HG02943 (cell line): ENCODE results near the gene ARVCF.

ENCODE experiments used
- ATAC-seq: cut with Tn5 transposase; IDR thresholded peaks from one replicate; pipeline ENCODE4 v1.9.1; 2021; ENCODE audit warnings: mild to moderate bottlenecking, low read depth, moderate library complexity; ENCODE audit not compliant: unreplicated experiment

Gene ARVCF, protein sequence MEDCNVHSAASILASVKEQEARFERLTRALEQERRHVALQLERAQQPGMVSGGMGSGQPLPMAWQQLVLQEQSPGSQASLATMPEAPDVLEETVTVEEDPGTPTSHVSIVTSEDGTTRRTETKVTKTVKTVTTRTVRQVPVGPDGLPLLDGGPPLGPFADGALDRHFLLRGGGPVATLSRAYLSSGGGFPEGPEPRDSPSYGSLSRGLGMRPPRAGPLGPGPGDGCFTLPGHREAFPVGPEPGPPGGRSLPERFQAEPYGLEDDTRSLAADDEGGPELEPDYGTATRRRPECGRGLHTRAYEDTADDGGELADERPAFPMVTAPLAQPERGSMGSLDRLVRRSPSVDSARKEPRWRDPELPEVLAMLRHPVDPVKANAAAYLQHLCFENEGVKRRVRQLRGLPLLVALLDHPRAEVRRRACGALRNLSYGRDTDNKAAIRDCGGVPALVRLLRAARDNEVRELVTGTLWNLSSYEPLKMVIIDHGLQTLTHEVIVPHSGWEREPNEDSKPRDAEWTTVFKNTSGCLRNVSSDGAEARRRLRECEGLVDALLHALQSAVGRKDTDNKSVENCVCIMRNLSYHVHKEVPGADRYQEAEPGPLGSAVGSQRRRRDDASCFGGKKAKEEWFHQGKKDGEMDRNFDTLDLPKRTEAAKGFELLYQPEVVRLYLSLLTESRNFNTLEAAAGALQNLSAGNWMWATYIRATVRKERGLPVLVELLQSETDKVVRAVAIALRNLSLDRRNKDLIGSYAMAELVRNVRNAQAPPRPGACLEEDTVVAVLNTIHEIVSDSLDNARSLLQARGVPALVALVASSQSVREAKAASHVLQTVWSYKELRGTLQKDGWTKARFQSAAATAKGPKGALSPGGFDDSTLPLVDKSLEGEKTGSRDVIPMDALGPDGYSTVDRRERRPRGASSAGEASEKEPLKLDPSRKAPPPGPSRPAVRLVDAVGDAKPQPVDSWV

DNA sequence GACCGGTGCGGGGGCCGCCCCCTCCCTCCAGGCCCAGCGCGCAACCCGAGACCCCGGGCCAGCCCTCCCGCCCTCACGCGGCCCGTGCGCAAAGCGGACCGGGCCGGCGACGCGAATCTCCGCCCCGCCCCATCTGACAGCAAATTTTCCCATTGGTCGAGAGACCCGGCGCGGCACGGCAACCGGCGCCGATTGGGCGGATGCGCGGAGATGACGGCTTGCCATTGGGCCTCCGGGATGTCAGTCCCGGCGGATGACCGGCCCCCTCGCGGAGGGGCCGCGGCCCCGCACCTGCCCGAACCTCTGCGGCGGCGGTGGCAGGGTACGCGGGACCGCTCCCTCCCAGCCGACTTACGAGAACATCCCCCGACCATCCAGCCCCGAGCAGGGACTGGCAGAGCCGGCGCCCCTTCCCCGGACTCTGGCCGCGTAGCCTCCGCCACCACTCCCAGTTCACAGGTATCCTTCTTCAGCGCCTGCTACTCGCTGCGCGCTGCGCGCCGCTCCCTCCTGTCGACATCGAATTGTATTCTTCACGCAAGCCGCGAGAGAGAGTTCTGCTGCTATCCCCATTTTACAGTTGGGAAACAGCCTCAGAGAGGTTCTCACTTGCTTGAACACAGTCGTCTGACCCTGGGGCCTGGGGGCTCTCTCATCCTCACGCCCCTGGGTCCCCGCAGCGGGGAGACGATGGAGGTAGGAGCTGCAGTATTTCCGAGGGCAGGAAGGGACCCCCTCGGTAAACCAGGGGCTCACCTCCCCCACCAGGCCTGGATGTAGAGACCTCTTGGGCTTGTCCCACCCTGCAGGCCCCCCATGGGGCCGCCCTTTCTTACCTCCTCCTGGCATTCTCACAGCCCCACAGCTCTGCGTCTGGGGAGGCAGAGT lies at the start of gene ARVCF:
Gene ARVCF, minus strand, starts transcription at position 90 of the 888 bp plus-strand sequence. CDS start 26,029 bp downstream, outside the sequence.
- ATAC-seq, result no peak

DNA sequence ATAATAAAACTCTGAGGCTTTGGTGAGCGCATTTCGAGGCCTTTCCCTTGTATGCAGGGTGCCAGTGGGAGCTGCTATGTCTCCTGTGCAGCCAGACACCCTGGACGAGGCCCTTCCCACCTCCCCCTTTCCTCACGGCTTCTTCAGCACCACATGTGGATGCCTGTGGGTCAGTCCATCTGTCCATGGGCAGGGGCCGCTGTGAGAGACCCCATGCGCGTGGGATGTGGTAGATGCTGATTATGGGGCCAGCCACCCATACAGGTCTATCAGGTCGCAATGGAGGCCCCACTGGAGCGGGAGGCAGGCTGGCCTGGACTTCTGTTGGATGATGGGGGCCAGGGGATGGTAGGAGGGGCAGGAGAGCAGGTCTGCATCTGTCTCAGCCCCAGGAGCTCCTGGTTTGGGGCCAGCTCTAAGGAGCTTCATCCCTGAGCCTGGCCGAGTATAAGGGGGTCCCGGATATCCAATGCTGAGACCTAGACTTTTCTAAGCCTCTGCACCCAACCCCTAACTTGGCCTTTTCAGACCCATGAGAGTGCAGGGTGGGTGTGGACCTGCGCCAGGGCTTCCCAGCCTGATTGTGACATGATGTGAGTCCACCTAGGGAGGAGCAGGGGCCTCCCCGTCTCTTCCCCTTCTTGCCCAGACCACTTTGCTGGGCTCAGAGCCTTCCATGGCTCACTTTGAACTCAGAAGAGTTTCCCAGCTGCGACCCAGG lies 49.4 kb upstream of the ARVCF start:
- ATAC-seq, result no peak

DNA sequence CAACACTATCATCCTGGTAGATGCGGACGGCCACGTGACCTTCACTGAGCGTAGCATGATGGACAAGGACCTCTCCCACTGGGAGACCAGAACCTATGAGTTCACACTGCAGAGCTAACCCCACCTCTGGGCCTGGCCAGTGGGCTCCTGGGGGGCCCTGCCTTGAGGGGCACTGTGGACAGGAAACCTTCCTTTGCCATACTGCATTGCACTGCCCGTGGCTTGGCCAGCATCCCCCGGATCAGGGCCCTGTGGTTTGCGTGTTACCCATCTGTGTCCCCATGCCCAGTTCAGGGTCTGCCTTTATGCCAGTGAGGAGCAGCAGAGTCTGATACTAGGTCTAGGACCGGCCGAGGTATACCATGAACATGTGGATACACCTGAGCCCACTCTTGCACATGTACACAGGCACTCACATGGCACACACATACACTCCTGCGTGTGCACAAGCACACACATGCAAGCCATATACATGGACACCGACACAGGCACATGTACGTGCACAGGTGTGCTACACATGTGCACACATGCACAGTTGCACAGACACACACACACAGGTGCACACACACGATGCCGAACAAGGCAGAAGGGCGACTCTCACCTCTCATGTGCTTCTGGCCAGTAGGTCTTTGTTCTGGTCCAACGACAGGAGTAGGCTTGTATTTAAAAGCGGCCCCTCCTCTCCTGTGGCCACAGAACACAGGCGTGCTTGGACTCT lies 48.1 kb upstream of the ARVCF start:
- no peak for ATAC-seq

DNA sequence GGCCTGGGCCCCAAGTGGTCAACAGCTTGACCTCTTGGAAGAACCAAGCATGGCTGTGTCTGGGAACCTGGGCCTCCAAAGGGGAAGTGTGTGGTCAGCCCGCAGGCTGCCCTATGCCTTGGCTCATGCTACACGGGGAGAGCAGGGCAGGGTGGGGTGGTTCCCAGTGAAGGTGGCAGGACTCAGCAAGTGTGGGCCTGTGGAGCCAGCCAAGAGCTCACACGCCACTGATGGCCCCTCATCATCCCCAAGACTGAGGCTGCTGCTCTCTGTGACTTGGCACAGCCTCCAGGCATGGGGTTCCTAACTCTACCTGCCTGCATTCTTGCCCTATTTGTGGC lies 47.5 kb upstream of the ARVCF start:
- ATAC-seq, result no peak

DNA sequence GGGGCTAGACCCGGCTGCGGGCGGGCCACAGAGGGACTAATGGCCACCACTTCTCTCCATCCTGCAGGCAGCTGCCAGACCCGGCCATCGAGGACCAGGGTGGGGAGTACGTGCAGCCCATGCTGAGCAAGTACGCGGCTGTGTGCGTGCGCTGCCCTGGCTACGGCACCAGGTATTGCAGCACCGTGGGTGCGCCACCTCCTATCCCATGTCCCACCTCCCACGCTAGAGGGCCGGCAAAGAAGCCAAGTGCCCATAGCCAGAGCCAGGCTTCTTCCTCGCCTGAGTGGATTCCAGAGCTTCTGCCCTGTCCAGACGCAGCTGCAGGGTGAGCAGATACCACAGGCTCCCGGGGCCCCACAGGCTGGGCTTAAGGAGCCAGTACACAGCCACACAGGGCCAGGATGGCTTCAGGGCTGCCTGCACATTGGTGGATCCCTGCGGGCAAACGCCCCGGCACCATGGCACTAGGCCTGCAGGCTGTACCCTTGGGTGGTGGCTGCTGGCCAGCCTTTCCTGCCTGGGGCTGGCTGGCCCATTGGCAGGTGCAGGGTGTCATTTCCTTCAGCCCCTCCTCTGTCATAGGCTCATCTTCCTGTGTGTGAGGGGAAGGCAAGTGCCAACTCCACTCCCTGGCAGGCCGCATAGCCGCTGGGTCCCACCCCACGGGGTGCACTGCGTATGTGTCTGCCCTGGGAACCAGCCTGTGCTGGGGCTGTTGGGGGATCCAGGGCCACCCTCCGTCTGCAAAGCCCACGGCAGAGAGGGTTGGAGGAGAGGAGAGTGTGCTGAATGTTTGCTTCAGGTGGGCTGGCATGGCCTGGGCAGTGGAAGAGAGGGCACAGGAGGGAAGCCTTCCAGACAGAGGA lies 46.9 kb upstream of the ARVCF start:
- ATAC-seq, result no peak

DNA sequence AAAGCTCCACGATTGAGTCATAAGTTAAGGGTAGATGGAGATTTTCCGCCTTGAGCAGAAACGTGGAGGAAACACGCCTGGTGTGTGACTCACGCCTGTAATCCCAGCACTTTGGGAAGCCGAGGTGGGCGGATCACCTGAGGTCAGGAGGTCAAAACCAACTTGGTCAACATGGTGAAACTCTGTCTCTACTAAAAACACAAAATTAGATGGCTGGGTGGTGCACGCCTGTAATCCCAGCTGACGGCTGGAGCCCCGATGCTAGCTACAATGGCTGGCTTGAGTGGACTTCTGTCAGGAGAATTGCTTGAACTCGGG lies 46.1 kb upstream of the ARVCF start:
- ATAC-seq, result no peak

DNA sequence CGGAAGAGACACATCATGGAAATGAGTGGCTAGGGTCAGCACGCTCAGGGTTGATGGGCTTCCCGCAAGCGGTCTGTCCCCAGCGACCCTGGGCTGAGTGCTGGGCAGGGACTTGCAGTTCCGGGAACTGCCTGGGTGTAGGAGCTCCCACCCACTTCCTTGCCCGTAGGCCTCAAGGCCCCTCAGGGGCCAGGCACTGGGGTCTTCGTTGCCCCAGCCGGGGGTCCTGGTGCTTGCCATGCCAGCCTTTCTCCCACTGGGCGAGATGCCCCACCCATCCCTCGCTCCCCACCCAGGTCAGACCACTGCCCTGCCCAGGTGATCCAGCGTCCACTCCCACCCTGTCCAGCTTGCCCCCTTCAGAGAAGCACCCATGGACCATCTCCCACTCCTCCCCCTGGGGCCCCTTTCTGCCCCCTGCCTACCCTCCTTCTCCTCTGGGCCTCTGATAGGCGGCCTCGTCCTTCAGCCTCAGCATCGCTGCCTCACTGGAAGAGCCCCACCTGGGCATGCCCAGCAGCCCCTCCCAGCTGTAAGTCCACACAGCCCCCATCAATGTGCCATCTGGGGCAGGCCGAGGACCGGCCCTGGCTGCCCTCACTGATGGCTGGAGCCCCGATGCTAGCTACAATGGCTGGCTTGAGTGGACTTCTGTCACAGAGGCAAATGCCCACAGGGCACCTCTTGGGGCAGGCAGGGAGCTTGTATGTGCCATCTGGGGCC lies 45.6 kb upstream of the ARVCF start:
- no peak for ATAC-seq

DNA sequence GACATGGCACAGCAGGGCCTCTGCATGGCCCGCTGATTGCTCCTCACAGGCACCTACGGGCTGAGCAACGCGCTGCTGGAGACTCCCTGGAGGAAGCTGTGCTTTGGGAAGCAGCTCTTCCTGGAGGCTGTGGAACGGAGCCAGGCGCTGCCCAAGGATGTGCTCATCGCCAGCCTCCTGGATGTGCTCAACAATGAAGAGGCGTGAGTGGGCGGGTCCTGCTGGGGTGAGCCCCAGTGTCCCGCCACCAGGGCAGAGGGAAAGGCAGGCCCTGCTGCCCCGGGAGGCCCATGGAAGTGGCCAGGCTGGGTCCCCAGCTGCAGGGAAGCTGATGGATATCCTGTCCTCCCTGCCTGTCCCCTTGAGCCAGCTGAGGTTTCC lies 44.8 kb upstream of the ARVCF start:
- no peak for ATAC-seq

DNA sequence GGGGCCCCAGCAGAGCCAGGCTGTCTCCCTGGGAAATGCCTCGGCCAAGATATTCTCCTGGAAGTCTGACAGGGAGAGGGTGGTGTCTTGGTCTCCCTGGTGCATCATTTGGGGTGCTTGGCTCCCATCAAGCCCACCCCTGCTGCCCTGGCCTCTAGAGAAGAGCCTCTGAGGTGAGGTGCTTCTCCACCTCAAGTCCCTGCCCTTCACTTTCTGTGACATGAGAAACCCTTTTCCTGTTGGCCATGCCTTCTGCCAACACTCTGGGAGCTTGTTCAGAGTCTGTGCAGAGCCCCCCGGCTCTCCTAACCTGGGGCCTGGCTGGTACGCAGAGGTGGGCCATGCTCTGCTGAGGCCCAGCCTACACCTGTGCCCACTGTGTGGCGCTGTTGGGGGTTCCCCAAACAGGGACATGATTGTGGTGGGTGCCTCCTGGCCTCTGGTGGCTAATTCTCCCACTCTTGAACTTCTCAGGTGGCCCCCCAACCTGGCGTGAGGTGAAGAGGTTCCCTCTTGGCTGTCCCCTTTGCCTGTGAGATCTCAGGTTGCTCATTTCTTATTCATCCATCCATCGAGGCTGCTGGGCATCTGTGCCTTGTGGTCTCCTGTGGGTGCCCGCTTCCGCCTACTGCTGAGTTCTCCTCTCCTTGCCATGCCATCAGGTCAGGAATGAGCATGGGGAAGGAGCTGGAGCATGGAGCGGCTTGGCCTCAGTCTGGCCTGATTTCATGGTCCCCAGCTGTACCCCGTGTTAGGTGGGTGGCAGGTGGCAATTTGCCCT lies 44.3 kb upstream of the ARVCF start:
- no peak for ATAC-seq

DNA sequence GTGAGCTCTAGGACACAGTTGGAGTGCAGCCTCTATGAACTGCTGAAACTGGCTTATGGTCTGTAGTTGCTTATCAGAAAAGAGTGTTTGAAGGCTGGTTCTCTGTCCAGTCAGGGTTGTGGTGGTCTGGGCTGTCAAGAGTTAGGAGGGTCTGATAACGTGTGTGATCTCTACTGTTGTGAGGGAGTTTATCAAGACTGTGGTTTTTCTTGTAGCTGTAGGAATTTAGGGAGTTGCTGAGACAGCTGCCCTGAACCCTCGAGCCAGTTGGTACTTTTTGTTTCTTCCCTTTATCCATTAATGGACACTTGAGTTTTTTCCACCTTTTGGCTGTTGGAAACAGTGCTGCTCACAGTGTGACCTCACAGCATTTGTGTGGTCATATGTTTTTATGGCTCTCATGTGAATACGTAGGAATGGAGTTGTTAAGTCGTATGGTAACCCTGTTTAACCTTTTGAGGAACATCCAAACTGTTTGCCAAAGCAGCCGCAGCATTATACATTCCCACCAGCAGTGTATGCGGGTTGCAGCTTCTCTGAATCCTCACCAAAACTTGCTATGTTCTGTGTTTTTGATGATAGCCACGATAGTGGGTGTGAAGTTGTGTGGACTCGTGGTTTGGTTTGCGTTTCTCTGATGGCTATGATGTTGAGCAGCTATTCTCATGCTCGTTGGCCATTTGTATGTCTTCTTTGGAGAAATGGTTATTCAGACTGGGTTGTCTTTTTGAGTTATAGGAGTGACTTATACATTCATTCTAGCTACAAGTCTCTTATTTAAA lies 42.6 kb upstream of the ARVCF start:
- ATAC-seq, result no peak

DNA sequence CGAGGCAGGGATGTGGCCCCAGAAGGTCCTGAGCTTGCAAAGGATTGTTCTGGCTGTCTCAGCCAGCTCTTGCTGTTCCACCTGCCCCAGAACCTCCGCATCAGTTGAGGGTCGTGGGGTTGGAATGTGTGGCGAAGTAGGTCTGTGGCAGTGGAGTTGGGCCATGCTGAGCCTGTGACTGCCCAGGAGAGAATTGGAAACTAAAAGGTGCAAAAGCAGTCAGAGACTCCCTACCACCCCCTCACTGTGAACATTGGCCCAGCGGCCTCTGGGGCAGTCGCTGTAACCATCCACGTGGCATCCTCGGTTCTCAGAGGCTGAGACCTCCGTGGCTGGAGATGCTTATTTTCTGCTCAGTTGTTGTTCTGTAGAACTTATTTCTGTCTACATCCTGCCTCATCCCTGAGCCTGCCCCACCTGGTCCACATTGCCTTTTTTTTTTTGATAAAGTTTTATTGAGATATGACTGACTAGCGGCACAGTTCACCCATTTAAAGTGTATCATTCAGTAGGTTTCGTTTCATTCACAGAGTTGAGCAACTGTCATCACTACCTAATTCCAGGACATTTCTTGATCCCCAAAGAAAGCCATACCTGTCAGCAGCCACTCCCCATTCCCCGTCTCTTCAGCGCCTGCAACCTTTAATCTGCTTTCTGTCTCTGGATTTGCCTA lies 41.1 kb upstream of the ARVCF start:
- ATAC-seq, result no peak

DNA sequence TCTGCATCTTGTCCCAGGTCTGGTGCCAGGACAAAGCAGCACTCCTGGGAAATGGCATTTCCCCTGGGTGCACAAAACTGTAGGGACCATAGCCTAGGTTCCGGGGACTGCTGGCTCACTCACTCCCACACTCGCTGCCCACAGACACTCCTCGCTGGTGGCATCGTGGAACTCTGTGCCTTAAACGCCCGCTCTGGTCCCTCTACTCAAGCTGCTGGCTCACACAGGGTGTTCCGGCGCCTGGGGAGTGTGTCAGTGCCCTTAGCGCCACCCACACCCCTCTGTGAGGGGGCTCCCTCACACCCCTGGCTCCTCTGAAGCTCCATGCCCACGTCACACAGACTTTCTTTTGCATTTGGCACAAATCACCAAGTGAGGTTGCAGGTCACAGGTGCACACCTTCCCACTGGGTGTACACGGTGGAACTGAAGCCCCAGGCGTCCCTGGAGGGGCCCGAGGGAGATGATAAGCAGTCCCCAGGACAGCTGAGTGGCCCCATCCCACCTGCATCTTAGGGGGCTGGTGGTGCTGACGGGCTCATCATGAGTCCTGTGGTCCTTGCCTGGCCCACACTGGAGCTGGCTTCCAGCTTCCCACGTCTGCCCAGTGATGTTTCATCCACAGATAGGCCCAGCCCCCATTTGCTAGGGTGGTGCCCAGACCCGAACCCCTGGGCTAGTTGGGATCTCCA lies 40.2 kb upstream of the ARVCF start:
- no peak for ATAC-seq

DNA sequence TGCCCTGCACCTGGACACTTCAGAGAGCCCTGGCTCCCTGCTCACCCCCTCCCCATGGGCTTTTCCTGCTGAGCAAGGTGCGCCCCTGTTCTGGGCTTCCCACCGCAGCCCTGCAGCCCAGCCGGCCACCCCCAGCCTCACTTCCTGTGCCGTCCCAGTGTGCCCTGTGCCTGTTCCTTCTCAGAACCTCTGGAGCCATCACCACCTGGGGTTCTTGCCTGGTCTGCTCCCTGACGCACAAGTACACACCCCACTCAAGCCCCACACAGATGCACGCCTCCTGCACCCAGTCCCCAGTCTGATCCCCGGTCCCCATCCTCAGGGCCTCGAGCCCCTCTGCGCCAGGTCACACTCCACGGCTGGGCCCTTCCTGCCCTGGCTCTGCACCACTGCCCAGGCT lies 39.5 kb upstream of the ARVCF start:
- ATAC-seq, result no peak

DNA sequence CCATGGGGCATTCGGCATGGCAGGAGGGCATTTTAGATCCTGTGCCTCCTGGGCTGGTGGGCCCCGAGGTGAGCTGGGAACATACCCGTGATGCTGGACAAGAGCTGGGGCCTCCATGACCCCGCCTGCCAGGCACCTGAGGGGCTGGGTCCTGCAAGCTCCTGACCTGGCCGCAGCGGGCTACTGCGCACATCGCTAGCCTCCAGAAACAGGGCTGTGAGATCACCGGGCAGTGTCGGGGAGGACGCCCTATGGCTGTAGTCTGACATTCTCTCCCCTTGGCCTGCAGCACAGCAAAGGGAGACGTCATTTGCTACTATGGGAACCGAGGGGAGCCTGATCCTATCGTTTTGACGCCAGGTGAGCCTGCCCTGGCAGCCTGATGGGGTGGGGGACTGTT lies 39.0 kb upstream of the ARVCF start:
- no peak for ATAC-seq

DNA sequence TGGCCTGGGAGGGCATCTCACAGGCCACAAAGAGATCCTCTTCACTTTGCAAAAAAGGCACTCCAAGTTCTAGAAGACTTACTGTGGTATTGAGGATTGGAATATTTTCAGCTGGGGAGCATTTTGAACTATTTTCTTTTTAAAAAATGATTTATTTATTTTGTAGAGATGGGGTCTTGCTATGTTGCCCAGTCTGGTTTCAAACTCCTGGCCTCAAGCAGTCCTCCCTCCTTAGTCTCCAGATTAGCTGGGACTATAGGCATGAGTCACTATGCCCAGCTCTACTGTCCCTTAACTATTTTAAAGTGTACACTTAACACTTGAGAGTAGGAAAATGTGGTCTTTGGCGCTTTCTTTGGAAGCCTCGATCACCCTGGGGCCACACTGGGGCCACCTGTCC lies 38.5 kb upstream of the ARVCF start:
- ATAC-seq, result no peak
